ENCODE measurements around the gene NPC1L1. TPM values are rescaled to one million over a fixed set of nuclear protein-coding genes. Genes with fewer than 3 reads are reported as not detected.

NPC1L1 gene
- polyA plus RNA-seq, 3 donors = 0.04 TPM; not detected in 2

GRCh38 chr7:44537442-44537841 lies 3.7 kb downstream of the NPC1L1 start:
- H3K27ac ChIP-seq (ENCODE audit: low read depth in 1 of 2, low read length in 2 of 2) = no peak overlapping the region

GRCh38 chr7:44536090-44536489 lies 5.0 kb downstream of the NPC1L1 start:
- 90% methylated on average over 3 of the region's 10 CpGs for WGBS (ENCODE audit: insufficient coverage)
- Mint-ChIP-seq H3K36me3 (no peaks in the 10 kb centered on the region), H3K4me3 (no peak overlapping the region), H3K9me3 (no peaks in the 10 kb centered on the region), H3K4me1 (no peaks in the 10 kb centered on the region), H3K27ac (no peak overlapping the region), H3K27me3 (ENCODE audit: low read depth in 3 of 3) (peaks cover 2 to 4% (median 4%) of the 10 kb centered on the region in 3 donors)
- DNase-seq = no peak
- Histone ChIP-seq H2AFZ (ENCODE audit: insufficient read depth, low read depth, low read length, poor library complexity, severe bottlenecking) (no peak overlapping the region), H3K27ac (ENCODE audit: low read depth in 1 of 2, low read length in 2 of 2) (no peak overlapping the region), H3K4me3 (replicated peaks in 1 of 3; ENCODE audit: low read depth in 2 of 3, low read length in 3 of 3) (no peak overlapping the region), H3K4me1 (ENCODE audit: control insufficient read depth in 1 of 2, insufficient read depth in 2 of 2, low read length in 2 of 2) (no peaks in the 10 kb centered on the region), H3K4me2 (replicated peaks; ENCODE audit: extremely low read depth, low read length, poor library complexity, severe bottlenecking) (no peak overlapping the region), H3K9me3 (replicated peaks in 1 of 2; ENCODE audit: control insufficient read depth in 1 of 2, insufficient read depth in 1 of 2, low read length in 2 of 2) (no peaks in the 10 kb centered on the region), H4K20me1 (ENCODE audit: insufficient read depth, low read length) (no peaks in the 10 kb centered on the region), H3K9ac (ENCODE audit: insufficient read depth, low read length, poor library complexity, severe bottlenecking) (no peak overlapping the region), H3K79me2 (ENCODE audit: insufficient read depth, low read length) (no peaks in the 10 kb centered on the region), H3K36me3 (replicated peaks in 1 of 2; ENCODE audit: control insufficient read depth in 1 of 2, insufficient read depth in 2 of 2, low read length in 2 of 2) (no peaks in the 10 kb centered on the region), H3K27me3 (ENCODE audit: control insufficient read depth in 2 of 2, insufficient read depth in 2 of 2, low read length in 2 of 2) (no peaks in the 10 kb centered on the region)
- TF ChIP-seq CTCF (IDR thresholded peaks at IDR 0.05) = no peak
- intact Hi-C loops (cut with micrococcal nuclease) = no loop called here

More at GRCh38 chr7:44537442-44537841, 3.7 kb downstream of the NPC1L1 start:
- H3K4me3 ChIP-seq (replicated peaks in 1 of 3; ENCODE audit: low read depth in 2 of 3, low read length in 3 of 3) = no peak overlapping the region
- no peak overlapping the region for H3K4me3 Mint-ChIP-seq
- H3K36me3 Mint-ChIP-seq = no peaks in the 10 kb centered on the region
- DNase-seq = no peak
- H3K36me3 ChIP-seq (replicated peaks in 1 of 2; ENCODE audit: control insufficient read depth in 1 of 2, insufficient read depth in 2 of 2, low read length in 2 of 2) = no peaks in the 10 kb centered on the region
- H4K20me1 ChIP-seq (ENCODE audit: insufficient read depth, low read length) = no peaks in the 10 kb centered on the region
- no peaks in the 10 kb centered on the region for H3K27me3 ChIP-seq (ENCODE audit: control insufficient read depth in 2 of 2, insufficient read depth in 2 of 2, low read length in 2 of 2)
- no peak overlapping the region for H3K27ac Mint-ChIP-seq
- intact Hi-C loops (cut with micrococcal nuclease) = no loop called here
- H2AFZ ChIP-seq (ENCODE audit: insufficient read depth, low read depth, low read length, poor library complexity, severe bottlenecking) = no peak overlapping the region
- no peaks in the 10 kb centered on the region for H3K79me2 ChIP-seq (ENCODE audit: insufficient read depth, low read length)
- no peaks in the 10 kb centered on the region for H3K9me3 Mint-ChIP-seq
- 93% methylated on average over 3 of the region's 6 CpGs for WGBS (ENCODE audit: insufficient coverage)
- peaks cover 0 to 5% (median 2%) of the 10 kb centered on the region in 3 donors for H3K27me3 Mint-ChIP-seq (ENCODE audit: low read depth in 3 of 3)
- no peak for TF ChIP-seq CTCF (IDR thresholded peaks at IDR 0.05)
- H3K4me1 Mint-ChIP-seq = no peaks in the 10 kb centered on the region
- H3K9ac ChIP-seq (ENCODE audit: insufficient read depth, low read length, poor library complexity, severe bottlenecking) = no peak overlapping the region
- H3K9me3 ChIP-seq (replicated peaks in 1 of 2; ENCODE audit: control insufficient read depth in 1 of 2, insufficient read depth in 1 of 2, low read length in 2 of 2) = no peaks in the 10 kb centered on the region
- peaks cover 0 to 2% of the 10 kb centered on the region in 2 donors for H3K4me1 ChIP-seq (ENCODE audit: control insufficient read depth in 1 of 2, insufficient read depth in 2 of 2, low read length in 2 of 2)
- H3K4me2 ChIP-seq (replicated peaks; ENCODE audit: extremely low read depth, low read length, poor library complexity, severe bottlenecking) = no peak overlapping the region

All from CD14-positive monocyte (primary cell).